ENCODE measurements around the gene CHPF.

Gene CHPF

DNA sequence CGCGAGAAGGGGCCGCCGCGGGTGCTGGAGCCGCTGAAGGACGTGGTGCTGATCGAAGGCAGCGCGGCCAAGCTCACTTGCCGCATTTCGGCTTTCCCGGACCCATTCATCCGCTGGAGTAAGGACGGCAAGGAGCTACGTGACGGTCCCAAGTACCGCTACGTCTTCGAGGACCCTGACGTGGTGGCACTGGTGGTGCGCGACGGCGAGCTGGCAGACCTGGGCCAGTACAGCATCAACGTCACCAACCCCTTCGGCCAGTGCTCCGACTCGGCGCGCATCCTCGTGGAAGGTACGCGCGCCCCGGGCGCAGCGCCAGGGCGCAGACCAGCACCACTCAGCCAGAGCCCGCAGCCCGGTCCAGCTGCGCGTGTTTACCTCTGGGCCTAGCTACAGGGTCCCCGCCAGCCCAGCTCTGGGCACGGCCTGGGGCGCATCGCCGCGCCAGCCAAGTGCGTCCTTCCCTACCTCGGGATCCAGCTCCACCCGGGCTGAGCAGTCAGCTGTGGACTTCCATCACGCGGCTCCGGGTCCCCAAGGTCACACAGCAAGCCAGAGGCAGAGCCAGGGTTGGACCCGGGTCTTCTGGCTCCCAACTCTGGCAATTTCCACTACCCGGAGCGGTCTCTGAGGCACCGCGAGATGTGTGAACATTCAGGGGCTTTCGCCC is 46.6 kb downstream of the CHPF start:
- no peak for DNase-seq (ENCODE audit: low spot score)

DNA sequence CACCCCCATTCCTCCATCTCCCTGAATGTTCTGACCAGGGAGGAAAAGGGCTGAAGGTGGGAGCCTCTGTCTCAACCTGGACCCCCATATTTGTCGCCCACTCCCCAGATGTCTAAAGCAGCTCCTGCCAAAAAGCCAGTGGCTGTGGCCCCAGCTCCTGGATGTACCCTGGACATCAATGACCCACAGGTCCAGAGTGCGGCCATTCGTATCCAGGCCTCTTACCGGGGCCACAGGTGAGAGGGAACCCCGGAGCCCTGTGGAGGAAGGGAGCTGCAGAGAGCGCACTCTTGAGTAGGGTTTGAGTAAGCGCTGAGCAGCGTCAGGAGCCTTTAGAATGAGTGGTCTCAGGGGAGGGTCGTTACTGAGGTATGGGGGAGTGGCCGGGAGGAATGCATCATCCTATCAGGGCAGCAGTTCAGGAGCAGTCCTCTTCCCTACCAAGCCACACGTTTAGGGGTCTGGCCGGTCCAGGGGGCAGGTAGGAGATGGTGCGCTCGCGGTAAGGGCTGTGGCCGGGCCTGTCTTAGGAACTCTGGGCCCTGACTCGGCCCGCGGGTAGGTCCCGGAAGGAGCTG is 47.3 kb downstream of the CHPF start:
- DNase-seq (ENCODE audit: low spot score), result no peak

- DNase-seq (ENCODE audit: low spot score), result no peak
Measured at GRCh38 chr2:219495531-219496122, 48.0 kb downstream of the CHPF start.

GRCh38 chr2:219494952-219495530 is 48.6 kb downstream of the CHPF start:
- DNase-seq (ENCODE audit: low spot score), result no peak

- DNase-seq (ENCODE audit: low spot score), result no peak
Measured at GRCh38 chr2:219493086-219493485, 50.5 kb downstream of the CHPF start.

GRCh38 chr2:219492575-219492974 is 51.0 kb downstream of the CHPF start:
- no peak for DNase-seq (ENCODE audit: low spot score)

DNA sequence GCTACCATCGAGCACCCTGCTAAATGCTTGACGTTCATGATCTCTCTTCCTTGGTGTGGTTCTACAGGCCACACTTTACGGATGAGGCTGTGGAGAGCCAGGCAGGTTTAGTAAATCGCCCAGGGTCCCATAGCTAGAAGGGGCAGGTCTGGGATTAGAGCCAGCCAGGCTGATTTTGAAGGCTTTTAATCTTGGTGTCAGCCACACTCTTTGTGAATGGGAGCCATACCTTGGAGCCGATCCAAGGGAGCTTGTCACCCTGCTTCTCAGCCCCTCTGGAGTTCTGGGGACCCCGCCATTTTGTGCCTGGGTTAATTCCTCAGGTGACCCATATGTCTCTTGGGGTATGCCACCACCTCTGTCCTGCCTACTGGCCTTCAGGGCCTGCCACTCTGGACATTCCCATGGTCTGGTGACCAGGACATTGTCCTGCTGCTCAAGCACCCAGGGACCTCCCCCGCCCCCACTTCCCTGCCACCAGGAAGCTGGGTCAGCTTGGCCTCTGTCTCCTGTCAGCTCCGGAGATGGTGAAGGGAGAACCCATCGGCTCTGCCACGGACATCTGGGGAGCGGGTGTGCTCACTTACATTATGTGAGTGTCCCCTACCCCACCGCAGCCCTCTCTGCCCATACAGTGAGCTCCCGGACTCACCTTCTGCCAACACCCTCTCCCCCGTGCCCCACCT is 52.2 kb downstream of the CHPF start:
- no peak for DNase-seq (ENCODE audit: low spot score)

DNA sequence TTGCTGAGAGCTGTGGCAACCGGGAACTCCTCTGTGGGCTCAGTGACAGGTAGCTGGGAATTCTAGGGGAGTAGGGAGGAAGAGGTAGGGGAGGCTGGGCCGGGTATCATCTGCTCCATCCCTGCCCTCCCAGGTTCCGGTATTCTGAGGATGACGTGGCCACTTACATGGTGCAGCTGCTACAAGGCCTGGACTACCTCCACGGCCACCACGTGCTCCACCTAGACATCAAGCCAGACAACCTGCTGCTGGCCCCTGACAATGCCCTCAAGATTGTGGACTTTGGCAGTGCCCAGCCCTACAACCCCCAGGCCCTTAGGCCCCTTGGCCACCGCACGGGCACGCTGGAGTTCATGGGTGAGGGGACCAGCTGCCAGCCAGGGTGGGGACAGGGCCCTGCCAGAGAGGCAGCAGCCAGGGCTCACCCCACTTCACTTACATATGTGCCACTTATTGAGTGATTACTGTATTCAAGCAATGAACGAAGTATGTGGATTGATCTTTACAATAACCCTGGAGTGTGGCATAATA is 52.9 kb downstream of the CHPF start:
- DNase-seq (ENCODE audit: low spot score), result no peak

DNA sequence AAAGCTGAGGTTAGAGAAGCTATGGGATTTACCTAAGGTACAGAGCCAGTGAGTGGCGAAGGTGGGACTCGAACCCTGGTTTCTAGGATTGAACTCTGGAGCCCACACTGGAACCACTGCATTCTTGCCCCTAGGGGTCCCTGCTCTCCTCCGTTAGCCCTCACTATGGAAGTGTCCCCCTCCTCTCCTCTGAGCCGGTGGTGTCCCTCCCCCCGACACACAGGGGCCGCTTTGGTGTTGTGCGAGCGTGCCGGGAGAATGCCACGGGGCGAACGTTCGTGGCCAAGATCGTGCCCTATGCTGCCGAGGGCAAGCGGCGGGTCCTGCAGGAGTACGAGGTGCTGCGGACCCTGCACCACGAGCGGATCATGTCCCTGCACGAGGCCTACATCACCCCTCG is 53.4 kb downstream of the CHPF start:
- DNase-seq (ENCODE audit: low spot score), result no peak

DNA sequence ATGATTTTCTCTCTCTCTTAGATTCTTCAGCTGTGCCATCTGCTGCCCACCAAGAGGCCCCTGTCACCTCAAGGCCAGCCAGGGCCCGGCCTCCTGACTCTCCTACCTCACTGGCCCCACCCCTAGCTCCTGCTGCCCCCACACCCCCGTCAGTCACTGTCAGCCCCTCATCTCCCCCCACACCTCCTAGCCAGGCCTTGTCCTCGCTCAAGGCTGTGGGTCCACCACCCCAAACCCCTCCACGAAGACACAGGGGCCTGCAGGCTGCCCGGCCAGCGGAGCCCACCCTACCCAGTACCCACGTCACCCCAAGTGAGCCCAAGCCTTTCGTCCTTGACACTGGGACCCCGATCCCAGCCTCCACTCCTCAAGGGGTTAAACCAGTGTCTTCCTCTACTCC is 54.3 kb downstream of the CHPF start:
- no peak for DNase-seq (ENCODE audit: low spot score)

Data from left forelimb (tissue), 1 donor.